GM23248 (cell line): ENCODE data around the gene AOPEP.

ENCODE experiments used
- EZH2 ChIP-seq: fragments of 200-600 bp; sonication (generic); IDR thresholded peaks from 2 replicates; pipeline ENCODE4 v1.6.1; 2018; ENCODE audit warnings: antibody characterized with exemption, mild to moderate bottlenecking; ENCODE audit not compliant: insufficient read depth, poor library complexity, severe bottlenecking
- EZH2phosphoT487 ChIP-seq: fragments of 200-600 bp; sonication (generic); IDR thresholded peaks from 2 replicates; pipeline ENCODE4 v1.6.1; 2018; ENCODE audit warnings: antibody characterized with exemption, moderate library complexity, mild to moderate bottlenecking, low read depth; ENCODE audit not compliant: insufficient read depth

DNA sequence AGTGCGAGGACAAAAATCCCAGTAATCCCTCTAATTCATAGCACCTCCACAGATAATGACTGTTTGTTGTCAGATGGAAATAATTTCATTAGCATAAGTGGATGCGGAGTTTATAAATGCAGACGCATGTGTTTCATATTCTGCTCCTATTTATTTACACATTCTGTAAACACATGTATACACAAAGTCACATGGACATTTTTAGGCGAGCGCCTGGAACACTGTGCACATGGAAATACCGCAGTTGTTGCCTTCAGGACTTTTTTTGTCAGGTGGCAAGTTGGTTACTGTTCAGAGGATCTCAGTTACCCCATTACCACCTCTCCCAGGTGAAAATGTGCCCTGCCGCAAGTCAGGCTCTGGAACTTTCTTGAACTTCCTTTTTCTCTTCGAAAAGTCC lies 46.9 kb upstream of the AOPEP start:
- no peak for TF ChIP-seq EZH2phosphoT487
- TF ChIP-seq EZH2: no peak
